Measurements from ENCODE around the gene RAB31. TPM values are rescaled to one million over a fixed set of nuclear protein-coding genes. Genes with fewer than 3 reads are reported as not detected.

Gene RAB31
- polyA plus RNA-seq, 1 donor from 2014 or later = 16.3 TPM

DNA sequence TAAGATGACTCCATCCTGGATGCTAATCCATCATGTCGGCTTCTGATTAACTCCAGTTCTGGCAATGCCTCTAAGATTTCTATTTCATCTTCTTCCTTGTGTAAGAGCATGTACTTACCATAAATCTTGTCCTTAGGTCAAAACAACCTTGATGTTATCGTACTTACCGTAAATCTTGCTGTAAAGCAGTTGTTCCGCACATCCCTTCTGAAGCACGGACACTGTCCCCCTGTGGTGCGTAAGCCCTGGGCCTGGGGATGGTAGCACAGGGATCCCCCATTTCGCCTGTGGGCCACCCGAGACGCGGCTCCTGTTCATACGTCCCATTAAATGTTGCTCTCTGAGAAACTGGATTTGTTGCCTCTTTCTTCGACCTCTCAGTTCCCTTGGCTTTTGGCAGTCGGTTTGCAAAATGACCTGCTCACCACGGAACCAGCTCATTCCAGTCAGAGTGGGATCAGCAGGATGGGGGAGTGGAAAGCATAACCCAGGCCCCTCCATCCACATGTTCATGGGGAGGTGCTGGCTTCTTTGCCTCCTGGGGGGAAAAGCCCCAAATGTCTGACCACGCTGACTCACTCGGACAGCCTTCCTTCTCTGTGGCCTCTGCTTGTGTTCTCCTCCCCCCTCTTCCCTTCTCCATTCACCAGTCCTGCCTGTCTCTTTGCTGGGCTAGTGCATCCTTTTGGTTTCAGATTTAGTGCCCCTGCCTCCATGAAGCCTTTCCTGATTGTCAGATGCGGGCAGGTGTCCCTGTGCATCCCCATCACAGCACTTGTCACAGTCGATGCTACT is 49.9 kb downstream of the RAB31 start:
- TF ChIP-seq EP300 (conservative IDR thresholded peaks at IDR 0.05; ENCODE audit: poor library complexity, severe bottlenecking) (no peak), MXI1 (conservative IDR thresholded peaks at IDR 0.05; ENCODE audit: poor library complexity, severe bottlenecking) (no peak), SMC3 (conservative IDR thresholded peaks at IDR 0.05; ENCODE audit: poor library complexity) (no peak), RAD21 (conservative IDR thresholded peaks at IDR 0.05) (no peak), EZH2 (IDR thresholded peaks at IDR 0.05; ENCODE audit: borderline replicate concordance, insufficient read depth, low read length, poor library complexity, severe bottlenecking) (no peak)
- TF ChIP-seq, protein P1, sequence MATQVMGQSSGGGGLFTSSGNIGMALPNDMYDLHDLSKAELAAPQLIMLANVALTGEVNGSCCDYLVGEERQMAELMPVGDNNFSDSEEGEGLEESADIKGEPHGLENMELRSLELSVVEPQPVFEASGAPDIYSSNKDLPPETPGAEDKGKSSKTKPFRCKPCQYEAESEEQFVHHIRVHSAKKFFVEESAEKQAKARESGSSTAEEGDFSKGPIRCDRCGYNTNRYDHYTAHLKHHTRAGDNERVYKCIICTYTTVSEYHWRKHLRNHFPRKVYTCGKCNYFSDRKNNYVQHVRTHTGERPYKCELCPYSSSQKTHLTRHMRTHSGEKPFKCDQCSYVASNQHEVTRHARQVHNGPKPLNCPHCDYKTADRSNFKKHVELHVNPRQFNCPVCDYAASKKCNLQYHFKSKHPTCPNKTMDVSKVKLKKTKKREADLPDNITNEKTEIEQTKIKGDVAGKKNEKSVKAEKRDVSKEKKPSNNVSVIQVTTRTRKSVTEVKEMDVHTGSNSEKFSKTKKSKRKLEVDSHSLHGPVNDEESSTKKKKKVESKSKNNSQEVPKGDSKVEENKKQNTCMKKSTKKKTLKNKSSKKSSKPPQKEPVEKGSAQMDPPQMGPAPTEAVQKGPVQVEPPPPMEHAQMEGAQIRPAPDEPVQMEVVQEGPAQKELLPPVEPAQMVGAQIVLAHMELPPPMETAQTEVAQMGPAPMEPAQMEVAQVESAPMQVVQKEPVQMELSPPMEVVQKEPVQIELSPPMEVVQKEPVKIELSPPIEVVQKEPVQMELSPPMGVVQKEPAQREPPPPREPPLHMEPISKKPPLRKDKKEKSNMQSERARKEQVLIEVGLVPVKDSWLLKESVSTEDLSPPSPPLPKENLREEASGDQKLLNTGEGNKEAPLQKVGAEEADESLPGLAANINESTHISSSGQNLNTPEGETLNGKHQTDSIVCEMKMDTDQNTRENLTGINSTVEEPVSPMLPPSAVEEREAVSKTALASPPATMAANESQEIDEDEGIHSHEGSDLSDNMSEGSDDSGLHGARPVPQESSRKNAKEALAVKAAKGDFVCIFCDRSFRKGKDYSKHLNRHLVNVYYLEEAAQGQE (IDR thresholded peaks at IDR 0.05; ENCODE audit: borderline replicate concordance) = no peak
- no peak overlapping the region for H3K27ac ChIP-seq (ENCODE audit: low read length)
- no peaks in the 10 kb centered on the region for H3K9me2 ChIP-seq (ENCODE audit: insufficient read depth, low read length)
- H2AFZ ChIP-seq (ENCODE audit: low read depth, low read length) = no peak overlapping the region
- peaks cover under 1% of the 10 kb centered on the region for H3K79me2 ChIP-seq (replicated peaks; ENCODE audit: insufficient read depth, low read length)
- no peaks in the 10 kb centered on the region for H3F3A ChIP-seq (ENCODE audit: insufficient read depth, low read length, poor library complexity, severe bottlenecking)
- H3K36me3 ChIP-seq (ENCODE audit: insufficient read depth, low read length) = no peaks in the 10 kb centered on the region
- no peaks in the 10 kb centered on the region for H4K20me1 ChIP-seq (ENCODE audit: insufficient read depth)
- no peak overlapping the region for H3K4me2 ChIP-seq (ENCODE audit: low read length)
- no peak overlapping the region for H3K4me3 ChIP-seq (ENCODE audit: low read length)
- H3K9ac ChIP-seq (ENCODE audit: low read length) = no peak overlapping the region
- no peaks in the 10 kb centered on the region for H3K27me3 ChIP-seq (ENCODE audit: insufficient read depth, low read depth, low read length)
- no peaks in the 10 kb centered on the region for H3K9me3 ChIP-seq (ENCODE audit: low read length)

DNA sequence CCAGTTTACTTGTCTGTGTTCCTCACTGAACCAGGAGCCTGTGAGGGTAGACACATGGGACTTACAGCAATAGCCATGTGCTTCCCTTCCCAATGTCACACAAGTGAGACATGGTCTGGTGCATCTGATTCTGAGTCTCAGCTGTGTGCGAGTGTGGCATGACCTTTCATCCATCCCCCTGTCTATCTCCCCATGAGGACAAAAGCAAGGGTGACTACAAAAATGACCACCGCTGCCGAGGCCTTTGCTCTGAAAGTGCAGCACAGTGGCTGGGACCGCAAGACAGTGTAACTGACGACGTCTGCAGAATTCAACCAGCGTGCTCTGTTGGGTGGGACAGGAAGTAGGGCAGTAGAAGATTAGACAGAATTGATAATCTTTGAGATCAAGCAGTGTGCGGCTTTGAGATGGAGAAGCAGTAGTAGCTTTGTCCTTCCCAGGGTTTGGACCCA is 50.5 kb downstream of the RAB31 start:
- H4K20me1 ChIP-seq (ENCODE audit: insufficient read depth) = no peaks in the 10 kb centered on the region
- no peak overlapping the region for H3K9ac ChIP-seq (ENCODE audit: low read length)
- H3K27ac ChIP-seq (ENCODE audit: low read length) = no peak overlapping the region
- no peaks in the 10 kb centered on the region for H3K27me3 ChIP-seq (ENCODE audit: insufficient read depth, low read depth, low read length)
- no peaks in the 10 kb centered on the region for H3K9me3 ChIP-seq (ENCODE audit: low read length)
- H3K9me2 ChIP-seq (ENCODE audit: insufficient read depth, low read length) = no peaks in the 10 kb centered on the region
- no peak overlapping the region for H3K4me2 ChIP-seq (ENCODE audit: low read length)
- H3K79me2 ChIP-seq (replicated peaks; ENCODE audit: insufficient read depth, low read length) = peaks cover 3% of the 10 kb centered on the region
- no peaks in the 10 kb centered on the region for H3F3A ChIP-seq (ENCODE audit: insufficient read depth, low read length, poor library complexity, severe bottlenecking)
- no peak overlapping the region for H2AFZ ChIP-seq (ENCODE audit: low read depth, low read length)
- TF ChIP-seq POLR2AphosphoS5 (IDR thresholded peaks at IDR 0.05) (no peak), EP300 (conservative IDR thresholded peaks at IDR 0.05; ENCODE audit: poor library complexity, severe bottlenecking) (no peak), MXI1 (conservative IDR thresholded peaks at IDR 0.05; ENCODE audit: poor library complexity, severe bottlenecking) (no peak), RAD21 (conservative IDR thresholded peaks at IDR 0.05) (no peak), EZH2 (IDR thresholded peaks at IDR 0.05; ENCODE audit: borderline replicate concordance, insufficient read depth, low read length, poor library complexity, severe bottlenecking) (no peak), TAF1 (IDR thresholded peaks at IDR 0.05; ENCODE audit: low read depth) (no peak), SMC3 (conservative IDR thresholded peaks at IDR 0.05; ENCODE audit: poor library complexity) (no peak)
- TF ChIP-seq, protein P1 (IDR thresholded peaks at IDR 0.05; ENCODE audit: borderline replicate concordance) = no peak
- TF ChIP-seq, protein P2, sequence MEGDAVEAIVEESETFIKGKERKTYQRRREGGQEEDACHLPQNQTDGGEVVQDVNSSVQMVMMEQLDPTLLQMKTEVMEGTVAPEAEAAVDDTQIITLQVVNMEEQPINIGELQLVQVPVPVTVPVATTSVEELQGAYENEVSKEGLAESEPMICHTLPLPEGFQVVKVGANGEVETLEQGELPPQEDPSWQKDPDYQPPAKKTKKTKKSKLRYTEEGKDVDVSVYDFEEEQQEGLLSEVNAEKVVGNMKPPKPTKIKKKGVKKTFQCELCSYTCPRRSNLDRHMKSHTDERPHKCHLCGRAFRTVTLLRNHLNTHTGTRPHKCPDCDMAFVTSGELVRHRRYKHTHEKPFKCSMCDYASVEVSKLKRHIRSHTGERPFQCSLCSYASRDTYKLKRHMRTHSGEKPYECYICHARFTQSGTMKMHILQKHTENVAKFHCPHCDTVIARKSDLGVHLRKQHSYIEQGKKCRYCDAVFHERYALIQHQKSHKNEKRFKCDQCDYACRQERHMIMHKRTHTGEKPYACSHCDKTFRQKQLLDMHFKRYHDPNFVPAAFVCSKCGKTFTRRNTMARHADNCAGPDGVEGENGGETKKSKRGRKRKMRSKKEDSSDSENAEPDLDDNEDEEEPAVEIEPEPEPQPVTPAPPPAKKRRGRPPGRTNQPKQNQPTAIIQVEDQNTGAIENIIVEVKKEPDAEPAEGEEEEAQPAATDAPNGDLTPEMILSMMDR (IDR thresholded peaks at IDR 0.05; ENCODE audit: poor library complexity, severe bottlenecking) = no peak
- H3K36me3 ChIP-seq (ENCODE audit: insufficient read depth, low read length) = no peaks in the 10 kb centered on the region
- H3K4me3 ChIP-seq (ENCODE audit: low read length) = no peak overlapping the region

Measured in neural cell (in vitro differentiated cells).